ENCODE data around the gene KNDC1.
"Not testable (repeated sequence)": the region's sequence is repeated elsewhere in the genome, so short reads cannot be mapped to it uniquely, and the experiment has no call there.

GRCh38 chr10:133137486-133138145, 22.4 kb upstream of the KNDC1 start:
- TF ChIP-seq SUZ12 (IDR thresholded peaks at IDR 0.05; ENCODE audit: extremely low read depth, insufficient read depth, insufficient read length); YY1 (IDR thresholded peaks at IDR 0.05; ENCODE audit: insufficient read depth, insufficient read length); ZNF274 (IDR thresholded peaks at IDR 0.05; ENCODE audit: low read depth, low read length): not testable (repeated sequence)
